Neural cell (in vitro differentiated cells): Measurements from ENCODE around the gene ADORA2B.

Source experiments
- EP300 ChIP-seq: fragments of 450-650 bp; conservative IDR thresholded peaks from 2 replicates; pipeline ENCODE4 v1.6.1; 2014; ENCODE audit warnings: antibody characterized with exemption, mild to moderate bottlenecking, moderate library complexity; ENCODE audit not compliant: poor library complexity, severe bottlenecking
- EZH2 ChIP-seq: fragments of 200-600, 300-800 bp; shearing (Covaris generic), sonication (generic); IDR thresholded peaks from 2 replicates; pipeline ENCODE4 v1.6.1; 2014; ENCODE audit warnings: antibody characterized with exemption, low read length, borderline replicate concordance, mild to moderate bottlenecking; ENCODE audit not compliant: insufficient read depth, poor library complexity, severe bottlenecking
- POLR2AphosphoS5 ChIP-seq: IDR thresholded peaks from 2 replicates; pipeline ENCODE4 v1.6.1; 2012
- TAF1 ChIP-seq: IDR thresholded peaks from 2 replicates; pipeline ENCODE4 v1.6.1; 2012; ENCODE audit warnings: low read depth
- TF ChIP-seq, protein P1 (sequence below): fragments of 450-650 bp; IDR thresholded peaks from 2 replicates; pipeline ENCODE4 v1.5.1; 2014; ENCODE audit warnings: antibody characterized with exemption, mild to moderate bottlenecking, moderate library complexity; ENCODE audit not compliant: poor library complexity, severe bottlenecking
- TF ChIP-seq, protein P2 (sequence below): IDR thresholded peaks from 2 replicates; pipeline ENCODE4 v1.6.1; 2012; ENCODE audit warnings: borderline replicate concordance

DNA sequence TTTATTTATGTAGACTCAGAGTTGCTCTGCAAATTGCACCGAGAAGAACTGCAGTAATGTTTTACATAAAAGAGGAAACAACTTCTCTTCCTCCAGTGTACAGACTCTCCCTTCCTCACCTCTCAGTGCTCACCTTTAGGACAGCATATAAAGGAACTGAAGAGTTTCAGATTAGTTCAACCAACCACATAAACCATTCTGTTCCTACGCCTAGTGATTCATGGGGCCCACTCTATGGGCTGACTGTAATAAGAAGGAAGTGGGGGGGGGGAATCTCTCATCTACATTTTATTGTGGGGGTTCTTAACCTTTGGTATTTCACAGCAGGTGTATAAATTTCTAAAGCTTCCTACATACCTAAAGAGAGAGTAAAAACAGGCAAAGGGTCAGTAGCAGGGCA, 36.3 kb downstream of the ADORA2B start:
- TF ChIP-seq, protein P1, sequence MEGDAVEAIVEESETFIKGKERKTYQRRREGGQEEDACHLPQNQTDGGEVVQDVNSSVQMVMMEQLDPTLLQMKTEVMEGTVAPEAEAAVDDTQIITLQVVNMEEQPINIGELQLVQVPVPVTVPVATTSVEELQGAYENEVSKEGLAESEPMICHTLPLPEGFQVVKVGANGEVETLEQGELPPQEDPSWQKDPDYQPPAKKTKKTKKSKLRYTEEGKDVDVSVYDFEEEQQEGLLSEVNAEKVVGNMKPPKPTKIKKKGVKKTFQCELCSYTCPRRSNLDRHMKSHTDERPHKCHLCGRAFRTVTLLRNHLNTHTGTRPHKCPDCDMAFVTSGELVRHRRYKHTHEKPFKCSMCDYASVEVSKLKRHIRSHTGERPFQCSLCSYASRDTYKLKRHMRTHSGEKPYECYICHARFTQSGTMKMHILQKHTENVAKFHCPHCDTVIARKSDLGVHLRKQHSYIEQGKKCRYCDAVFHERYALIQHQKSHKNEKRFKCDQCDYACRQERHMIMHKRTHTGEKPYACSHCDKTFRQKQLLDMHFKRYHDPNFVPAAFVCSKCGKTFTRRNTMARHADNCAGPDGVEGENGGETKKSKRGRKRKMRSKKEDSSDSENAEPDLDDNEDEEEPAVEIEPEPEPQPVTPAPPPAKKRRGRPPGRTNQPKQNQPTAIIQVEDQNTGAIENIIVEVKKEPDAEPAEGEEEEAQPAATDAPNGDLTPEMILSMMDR: no peak
- TF ChIP-seq POLR2AphosphoS5 (no peak), TAF1 (no peak), EP300 (no peak), EZH2 (no peak)
- TF ChIP-seq, protein P2, sequence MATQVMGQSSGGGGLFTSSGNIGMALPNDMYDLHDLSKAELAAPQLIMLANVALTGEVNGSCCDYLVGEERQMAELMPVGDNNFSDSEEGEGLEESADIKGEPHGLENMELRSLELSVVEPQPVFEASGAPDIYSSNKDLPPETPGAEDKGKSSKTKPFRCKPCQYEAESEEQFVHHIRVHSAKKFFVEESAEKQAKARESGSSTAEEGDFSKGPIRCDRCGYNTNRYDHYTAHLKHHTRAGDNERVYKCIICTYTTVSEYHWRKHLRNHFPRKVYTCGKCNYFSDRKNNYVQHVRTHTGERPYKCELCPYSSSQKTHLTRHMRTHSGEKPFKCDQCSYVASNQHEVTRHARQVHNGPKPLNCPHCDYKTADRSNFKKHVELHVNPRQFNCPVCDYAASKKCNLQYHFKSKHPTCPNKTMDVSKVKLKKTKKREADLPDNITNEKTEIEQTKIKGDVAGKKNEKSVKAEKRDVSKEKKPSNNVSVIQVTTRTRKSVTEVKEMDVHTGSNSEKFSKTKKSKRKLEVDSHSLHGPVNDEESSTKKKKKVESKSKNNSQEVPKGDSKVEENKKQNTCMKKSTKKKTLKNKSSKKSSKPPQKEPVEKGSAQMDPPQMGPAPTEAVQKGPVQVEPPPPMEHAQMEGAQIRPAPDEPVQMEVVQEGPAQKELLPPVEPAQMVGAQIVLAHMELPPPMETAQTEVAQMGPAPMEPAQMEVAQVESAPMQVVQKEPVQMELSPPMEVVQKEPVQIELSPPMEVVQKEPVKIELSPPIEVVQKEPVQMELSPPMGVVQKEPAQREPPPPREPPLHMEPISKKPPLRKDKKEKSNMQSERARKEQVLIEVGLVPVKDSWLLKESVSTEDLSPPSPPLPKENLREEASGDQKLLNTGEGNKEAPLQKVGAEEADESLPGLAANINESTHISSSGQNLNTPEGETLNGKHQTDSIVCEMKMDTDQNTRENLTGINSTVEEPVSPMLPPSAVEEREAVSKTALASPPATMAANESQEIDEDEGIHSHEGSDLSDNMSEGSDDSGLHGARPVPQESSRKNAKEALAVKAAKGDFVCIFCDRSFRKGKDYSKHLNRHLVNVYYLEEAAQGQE: no peak
